ENCODE results near the gene DUOXA2.

DUOXA2 gene

GRCh38 chr15:45107941-45108630 lies 6.0 kb upstream of the DUOXA2 start (continued):
- no peak for TF ChIP-seq ZNF394 (tag by site-specific recombination; IDR thresholded peaks at IDR 0.05; ENCODE audit: borderline replicate concordance)
- no peak for TF ChIP-seq ZNF701 (tag by site-specific recombination; IDR thresholded peaks at IDR 0.05)

GRCh38 chr15:45110256-45110820 lies 3.8 kb upstream of the DUOXA2 start:
- Histone ChIP-seq H3K36me3 (ENCODE audit: control insufficient read depth in 2 of 2, insufficient read depth in 1 of 2, low read length in 2 of 2) (no peaks in the 10 kb centered on the region), H3K4me1 (ENCODE audit: control insufficient read depth, insufficient read depth, low read length) (no peaks in the 10 kb centered on the region), H3K27ac (ENCODE audit: extremely low read depth, low read depth, low read length) (no peak overlapping the region), H3K4me3 (ENCODE audit: low read depth, low read length) (no peak overlapping the region), H3K9me3 (ENCODE audit: control insufficient read depth, insufficient read depth, low read depth, low read length) (no peaks in the 10 kb centered on the region)
- TF ChIP-seq ZNF580 (tag by site-specific recombination; IDR thresholded peaks at IDR 0.05) (no peak), KLF9 (tag by site-specific recombination; IDR thresholded peaks at IDR 0.05; ENCODE audit: low read depth) (no peak), ZNF654 (tag by site-specific recombination; IDR thresholded peaks at IDR 0.05; ENCODE audit: low read depth) (no peak), ZNF132 (tag by site-specific recombination; IDR thresholded peaks at IDR 0.05; ENCODE audit: borderline replicate concordance) (no peak), ZNF544 (tag by site-specific recombination; IDR thresholded peaks at IDR 0.05) (no peak), ZNF600 (tag by site-specific recombination; IDR thresholded peaks at IDR 0.05) (no peak), ZSCAN5A (tag by site-specific recombination; IDR thresholded peaks at IDR 0.05) (no peak), ZNF398 (tag by site-specific recombination; IDR thresholded peaks at IDR 0.05) (no peak), ZNF664 (tag by site-specific recombination; IDR thresholded peaks at IDR 0.05) (no peak), SP7 (tag by site-specific recombination; IDR thresholded peaks at IDR 0.05) (no peak), ZNF561 (tag by site-specific recombination; IDR thresholded peaks at IDR 0.05; ENCODE audit: borderline replicate concordance) (no peak), ZNF747 (tag by site-specific recombination; IDR thresholded peaks at IDR 0.05) (no peak), ELK4 (IDR thresholded peaks at IDR 0.05; ENCODE audit: borderline replicate concordance, low read depth, low read length) (no peak), ZNF701 (tag by site-specific recombination; IDR thresholded peaks at IDR 0.05) (no peak)
- ChIA-PET CTCF (interaction anchor here (0.7 to 1.7 kb wide), 2 partner anchors 8 to 102 kb away, joined by 3 to 8 read pairs; no protein-coding TSS in a partner anchor), POLR2A (no interaction called here)

GRCh38 chr15:45111390-45112142 lies 2.6 kb upstream of the DUOXA2 start:
- CTCF ChIA-PET: interaction anchor here (0.6 to 1.3 kb wide), 2 partner anchors 52 to 518 kb away, joined by 4 read pairs; no protein-coding TSS in a partner anchor
- H3K4me1 ChIP-seq (ENCODE audit: control insufficient read depth, insufficient read depth, low read length): no peaks in the 10 kb centered on the region
- H3K27ac ChIP-seq (ENCODE audit: extremely low read depth, low read depth, low read length): no peak overlapping the region
- TF ChIP-seq ZNF324 (tag by site-specific recombination; IDR thresholded peaks at IDR 0.05) (no peak), ZNF677 (tag by site-specific recombination; IDR thresholded peaks at IDR 0.05) (no peak), SALL2 (tag by site-specific recombination; IDR thresholded peaks at IDR 0.05; ENCODE audit: borderline replicate concordance) (no peak), ZNF639 (tag by site-specific recombination; IDR thresholded peaks at IDR 0.05) (no peak)
- no peak overlapping the region for H3K4me3 ChIP-seq (ENCODE audit: low read depth, low read length)
- H3K9me3 ChIP-seq (ENCODE audit: control insufficient read depth, insufficient read depth, low read depth, low read length): no peaks in the 10 kb centered on the region
- no peaks in the 10 kb centered on the region for H3K36me3 ChIP-seq (ENCODE audit: control insufficient read depth in 2 of 2, insufficient read depth in 1 of 2, low read length in 2 of 2)
- POLR2A ChIA-PET: no interaction called here

Measured in HEK293 (cell line).